OCI-LY1 (cell line): Measurements from ENCODE around the gene TBXT.

Experiments
- H2AFZ ChIP-seq: fragments of 200-600 bp; sonication (generic), shearing (Covaris generic); 2 replicates; pipeline ENCODE4 v1.6.0; 2014; ENCODE audit warnings: antibody characterized with exemption, mild to moderate bottlenecking, low read length
- H3F3A ChIP-seq: fragments of 200-600 bp; sonication (generic), shearing (Covaris generic); 2 replicates; pipeline ENCODE4 v1.6.0; 2014; ENCODE audit warnings: mild to moderate bottlenecking, antibody characterized with exemption, low read length, moderate library complexity; ENCODE audit not compliant: insufficient read depth
- H3K27ac ChIP-seq: fragments of 200-600 bp; sonication (generic); 2 replicates; pipeline ENCODE4 v1.5.1; 2014; ENCODE audit warnings: low read length, mixed run types, mild to moderate bottlenecking, low read depth; ENCODE audit not compliant: poor library complexity, severe bottlenecking
- H3K27me3 ChIP-seq: fragments of 200-600 bp; sonication (generic); 2 replicates; pipeline ENCODE4 v1.6.0; 2014; ENCODE audit warnings: antibody characterized with exemption, mild to moderate bottlenecking, low read length, moderate library complexity; ENCODE audit not compliant: insufficient read depth
- H3K36me3 ChIP-seq: fragments of 200-600 bp; sonication (generic); 2 replicates; pipeline ENCODE4 v1.6.1; 2014; ENCODE audit warnings: mild to moderate bottlenecking, antibody characterized with exemption, low read length, moderate library complexity, mixed read lengths; ENCODE audit not compliant: insufficient read depth
- H3K4me1 ChIP-seq: fragments of 200-600 bp; sonication (generic); 2 replicates; pipeline ENCODE4 v1.5.1; 2014; ENCODE audit warnings: mild to moderate bottlenecking, low read length, moderate library complexity; ENCODE audit not compliant: insufficient read depth, severe bottlenecking
- H3K4me2 ChIP-seq: fragments of 200-600 bp; sonication (generic), shearing (Covaris generic); 2 replicates; pipeline ENCODE4 v1.6.1; 2014; ENCODE audit warnings: low read length
- H3K4me3 ChIP-seq: fragments of 200-600 bp; sonication (generic); 2 replicates; pipeline ENCODE4 v1.5.1; 2014; ENCODE audit warnings: low read length, low read depth, mild to moderate bottlenecking, mixed read lengths; ENCODE audit not compliant: poor library complexity, severe bottlenecking
- H3K79me2 ChIP-seq: fragments of 200-600 bp; shearing (Covaris generic); 2 replicates; pipeline ENCODE4 v1.6.1; 2016; ENCODE audit warnings: mixed run types, low read length, mixed read lengths; ENCODE audit not compliant: insufficient read depth
- H3K9ac ChIP-seq: fragments of 200-600 bp; sonication (generic), shearing (Covaris generic); 2 replicates; pipeline ENCODE4 v1.6.1; 2014; ENCODE audit warnings: mild to moderate bottlenecking, low read length, mixed read lengths
- H3K9me2 ChIP-seq: fragments of 200-600 bp; sonication (generic), shearing (Covaris generic); 2 replicates; pipeline ENCODE4 v1.6.1; 2014; ENCODE audit warnings: low read depth, mild to moderate bottlenecking, low read length, mixed read lengths
- H3K9me3 ChIP-seq: fragments of 200-600 bp; shearing (Covaris generic); 2 replicates; pipeline ENCODE4 v1.6.1; 2014; ENCODE audit warnings: low read length, mixed read lengths
- H4K20me1 ChIP-seq: fragments of 200-600 bp; sonication (generic), shearing (Covaris generic); 2 replicates; pipeline ENCODE4 v1.6.0; 2016; ENCODE audit warnings: mild to moderate bottlenecking, low read length; ENCODE audit not compliant: insufficient read depth
- CTCF ChIP-seq: fragments of 200-600 bp; sonication (generic), shearing (Covaris generic); IDR thresholded peaks from 2 replicates; pipeline ENCODE4 v1.5.1; 2017; ENCODE audit warnings: mild to moderate bottlenecking, antibody characterized with exemption, low read length, moderate library complexity, mixed read lengths
- EZH2 ChIP-seq: fragments of 200-600 bp; sonication (generic), shearing (Covaris generic); IDR thresholded peaks from 2 replicates; pipeline ENCODE4 v1.8.0; 2017; ENCODE audit warnings: borderline replicate concordance, mixed run types, mild to moderate bottlenecking, antibody characterized with exemption, low read length, moderate library complexity, mixed read lengths

The TBXT gene

GRCh38 chr6:166167801-166168615 is at the start of gene TBXT:
Gene TBXT (minus strand): TSS chr6:166167851. CDS start chr6:166167591, 260 bp downstream.
- Histone ChIP-seq H3K9ac (no peak within 1 kb of the TSS), H3K4me1 (no peaks in the 10 kb centered on the region), H3K79me2 (no peaks in the 10 kb centered on the region), H3K27me3 (no peaks in the 10 kb centered on the region; the same call in 1 of the 2 replicates), H2AFZ (no peak within 1 kb of the TSS), H3F3A (no peaks in the 10 kb centered on the region), H3K4me2 (no peak within 1 kb of the TSS), H3K36me3 (no peaks in the 10 kb centered on the region), H4K20me1 (no peaks in the 10 kb centered on the region), H3K27ac (no peak within 1 kb of the TSS), H3K9me3 (no peaks in the 10 kb centered on the region), H3K9me2 (no peaks in the 10 kb centered on the region), H3K4me3 (no peak within 1 kb of the TSS)
- no peak for TF ChIP-seq CTCF
- no peak for TF ChIP-seq EZH2

GRCh38 chr6:166207284-166207561 is 39.6 kb upstream of the TBXT start:
- H3K36me3 ChIP-seq, result no peaks in the 10 kb centered on the region; the same call in 1 of the 2 replicates
- TF ChIP-seq EZH2, result no peak
- TF ChIP-seq CTCF, result no peak

GRCh38 chr6:166206510-166207283 is 39.0 kb upstream of the TBXT start:
- no peak overlapping the region for H3K4me2 ChIP-seq
- H3K9me2 ChIP-seq, result no peaks in the 10 kb centered on the region
- no peaks in the 10 kb centered on the region for H4K20me1 ChIP-seq

More at GRCh38 chr6:166207284-166207561, 39.6 kb upstream of the TBXT start:
- Histone ChIP-seq H3K27ac (no peak overlapping the region), H2AFZ (no peak overlapping the region), H3K4me3 (no peak overlapping the region), H3K4me2 (no peak overlapping the region), H3F3A (no peaks in the 10 kb centered on the region), H3K4me1 (no peaks in the 10 kb centered on the region), H3K27me3 (no peaks in the 10 kb centered on the region), H3K79me2 (no peaks in the 10 kb centered on the region), H3K9me3 (0 out of 2 replicates have a peak, but pooled peaks cover 2% of the 10 kb centered on the region), H4K20me1 (no peaks in the 10 kb centered on the region), H3K9ac (no peak overlapping the region), H3K9me2 (no peaks in the 10 kb centered on the region)

More at GRCh38 chr6:166206510-166207283, 39.0 kb upstream of the TBXT start:
- Histone ChIP-seq H3F3A (no peaks in the 10 kb centered on the region), H3K4me1 (no peaks in the 10 kb centered on the region), H3K79me2 (no peaks in the 10 kb centered on the region), H3K27ac (no peak overlapping the region), H3K27me3 (no peaks in the 10 kb centered on the region), H3K4me3 (no peak overlapping the region), H3K9ac (no peak overlapping the region), H3K9me3 (no peaks in the 10 kb centered on the region), H2AFZ (no peak overlapping the region), H3K36me3 (no peaks in the 10 kb centered on the region)
- TF ChIP-seq EZH2 (no peak), CTCF (no peak)
